GM12878 (cell line): ENCODE results near the gene NME7. TPM values are rescaled to one million over a fixed set of nuclear protein-coding genes. Genes with fewer than 3 reads are reported as not detected.

Source experiments
- ATAC-seq: fragments of 200-7000 bp; cut with Tn5 transposase; 3 replicates; pipeline ENCODE4 v1.9.1; 2020; ENCODE audit warnings: mild to moderate bottlenecking, moderate library complexity
- BruUV-seq: library from RNA; stranded (reverse); fragments of 400-500 nt; replicated peaks from 2 replicates; lab custom pipeline; 2021; lab: Mats Ljungman, UMichigan
- CTCF ChIA-PET: fragments of 300-600 bp; sonication (Branson Sonifier 250); formaldehyde crosslinking; extraction: SDS; loops from one replicate; lab custom pipeline; 2021; ENCODE audit warnings: inconsistent platforms; lab: Yijun Ruan, JAX
- POLR2A ChIA-PET: fragments of 350-600 bp; formaldehyde crosslinking; extraction: SDS; loops from one replicate; lab custom pipeline; 2021; ENCODE audit warnings: inconsistent platforms; lab: Charles Lee
- RAD21 ChIA-PET: fragments of 300-600 bp; sonication (Branson Sonifier 250); formaldehyde crosslinking; loops from one replicate; lab custom pipeline; 2023; ENCODE audit warnings: antibody characterized with exemption; ENCODE audit not compliant: unreplicated experiment; lab: Charles Lee
- SMC1A ChIA-PET: fragments of 300-600 bp; sonication (Branson Sonifier 250); formaldehyde crosslinking; loops from one replicate; lab custom pipeline; 2023; ENCODE audit not compliant: unreplicated experiment, uncharacterized antibody; lab: Charles Lee
- DNase-seq: peaks from one replicate; pipeline ENCODE4 v3.0.0-alpha.2; 2011; ENCODE audit warnings: low read depth, low spot score
- FAIRE-seq: peaks from 3 replicates; lab custom pipeline; 2011; peaks lifted over from hg19 to GRCh38; lab: Jason Lieb, UNC
- H2AFZ ChIP-seq: 2 replicates; pipeline ENCODE4 v1.6.0; 2011; ENCODE audit warnings: low read depth, low read length, control low read depth; ENCODE audit not compliant: control insufficient read depth
- H3K27ac ChIP-seq: 2 replicates; pipeline ENCODE4 v1.5.1; 2011; ENCODE audit warnings: control low read depth; ENCODE audit not compliant: control insufficient read depth, insufficient read depth
- H3K27me3 ChIP-seq, 2 experiments: replicated peaks in 1 of 2; 2 replicates each; pipeline versions ENCODE4 v1.6.0 to v1.6.1; 2011; ENCODE audit warnings: low read length in 1 of 2; ENCODE audit not compliant: control insufficient read depth in 2 of 2, insufficient read depth in 2 of 2
- H3K36me3 ChIP-seq, 2 experiments: 2 replicates each; pipeline ENCODE4 v1.5.1; 2011; ENCODE audit warnings: low read length in 1 of 2; ENCODE audit not compliant: control insufficient read depth in 2 of 2, insufficient read depth in 2 of 2
- H3K4me1 ChIP-seq: 2 replicates; pipeline ENCODE4 v1.6.1; 2011; ENCODE audit warnings: mild to moderate bottlenecking, low read length, moderate library complexity, mixed read lengths; ENCODE audit not compliant: control insufficient read depth, insufficient read depth
- H3K4me2 ChIP-seq: 2 replicates; pipeline ENCODE4 v1.6.0; 2011; ENCODE audit warnings: control low read depth; ENCODE audit not compliant: control insufficient read depth, insufficient read depth
- H3K4me3 ChIP-seq: fragments of 200-600 bp; sonication (generic); 2 replicates; pipeline ENCODE4 v1.5.1; 2016
- H3K79me2 ChIP-seq: 2 replicates; pipeline ENCODE4 v1.6.0; 2011; ENCODE audit warnings: low read length; ENCODE audit not compliant: control insufficient read depth, insufficient read depth
- H3K9ac ChIP-seq: 2 replicates; pipeline ENCODE4 v1.8.0; 2011; ENCODE audit warnings: low read length, control low read depth, mixed read lengths; ENCODE audit not compliant: control insufficient read depth, insufficient read depth
- H3K9me3 ChIP-seq: replicated peaks from 3 replicates; pipeline ENCODE4 v1.5.1; 2011; ENCODE audit warnings: mild to moderate bottlenecking, low read length; ENCODE audit not compliant: control insufficient read depth, insufficient read depth
- H4K20me1 ChIP-seq: 2 replicates; pipeline ENCODE4 v1.6.0; 2011; ENCODE audit not compliant: control insufficient read depth, insufficient read depth
- ATF2 ChIP-seq: IDR thresholded peaks from 2 replicates; pipeline ENCODE4 v1.6.1; 2012; ENCODE audit warnings: low read length, inconsistent platforms
- ATF7 ChIP-seq: fragments of 450-650 bp; IDR thresholded peaks from 2 replicates; pipeline ENCODE4 v1.6.1; 2016; ENCODE audit warnings: low read depth, mild to moderate bottlenecking
- GABPA ChIP-seq: IDR thresholded peaks from 2 replicates; pipeline ENCODE4 v1.6.1; 2014; ENCODE audit warnings: antibody characterized with exemption, low read depth, mild to moderate bottlenecking, inconsistent platforms
- IKZF2 ChIP-seq, 2 experiments: fragments of 450-650 bp; IDR thresholded peaks; 2 replicates each; pipeline ENCODE4 v1.6.1; 2017; ENCODE audit warnings: mild to moderate bottlenecking in 2 of 2, moderate library complexity in 2 of 2
- PKNOX1 ChIP-seq: fragments of 450-650 bp; IDR thresholded peaks from 2 replicates; pipeline ENCODE4 v1.6.1; 2016; ENCODE audit warnings: mild to moderate bottlenecking
- POLR2AphosphoS2 ChIP-seq: IDR thresholded peaks from 2 replicates; pipeline ENCODE4 v1.6.1; 2011; ENCODE audit warnings: low read depth, mild to moderate bottlenecking, low read length, improper control_type of control experiment, moderate library complexity
- POU2F2 ChIP-seq: IDR thresholded peaks from 3 replicates; pipeline ENCODE4 v1.6.1; 2011; ENCODE audit warnings: low read depth, mild to moderate bottlenecking, low read length, borderline replicate concordance
- RFX5 ChIP-seq: IDR thresholded peaks from 2 replicates; pipeline ENCODE4 v1.6.1; 2011; ENCODE audit warnings: low read depth, low read length, improper control_type of control experiment
- WGBS: methylation state at CpG from one replicate; pipeline ENCODE4 v1.1.6; 2016; ENCODE audit warnings: low lambda C conversion rate; ENCODE audit not compliant: insufficient replicate concordance, insufficient coverage; ENCODE audit errors: missing lambda C conversion rate; 5-methylcytosine and 5-hydroxymethylcytosine counted together
- in situ Hi-C: fragments of 300-500 bp; cut with MboI; formaldehyde crosslinking; loops from 9 replicates; pipeline ENCODE4 v1.14.3; 2018; ENCODE audit warnings: mixed read lengths
- intact Hi-C: fragments of 100-400 bp; cut with micrococcal nuclease; formaldehyde crosslinking; loops from one replicate; pipeline ENCODE4 v1.14.2; 2022; ENCODE audit not compliant: unreplicated experiment
- polyA plus RNA-seq, 11 experiments: library from polyadenylated mRNA; depleted of rRNA in 4 of 11; unstranded in 6 of 11; stranded (reverse) in 5 of 11; fragments of >200 nt; fragmentation: Nextera tagmentation in 4 of 11; fragmentation: Illumina TruSeq in 1 of 11; extraction: Ambion mirVana in 4 of 11; extraction: Trizol in 1 of 11; gene quantifications; 1 replicate in 1 of 11; 2 replicates in 10 of 11; pipeline versions ENCODE4 v1.2.1 to v1.2.3, GENCODE V29; 2011 to 2016; ENCODE audit warnings: inconsistent platforms in 2 of 11, missing spikeins in 2 of 11, low read depth in 1 of 11
- total RNA-seq, 4 experiments: library from RNA; depleted of rRNA in 3 of 4; stranded (reverse); fragments of >200 nt in 3 of 4; fragmentation: Illumina TruSeq in 1 of 4; extraction: Trizol in 1 of 4; gene quantifications; 2 replicates each; pipeline versions ENCODE4 v1.2.1 to v1.2.3, GENCODE V29; 2013 to 2021
- TF ChIP-seq, protein P1 (sequence below): fragments of 450-650 bp; formaldehyde crosslinking; IDR thresholded peaks from 2 replicates; pipeline ENCODE4 v1.4.0; 2022; ENCODE audit warnings: mild to moderate bottlenecking, moderate library complexity
- TF ChIP-seq, protein P2 (sequence below): fragments of 450-650 bp; IDR thresholded peaks from 2 replicates; pipeline ENCODE4 v1.6.1; 2017; ENCODE audit warnings: mild to moderate bottlenecking

NME7 gene
- total and polyA plus RNA-seq, 10 of the 15 experiments (the other 5 are each of a cell fraction or from before 2014, with no cell fraction given): 1.5 to 15.6 (median 7.2) TPM

DNA sequence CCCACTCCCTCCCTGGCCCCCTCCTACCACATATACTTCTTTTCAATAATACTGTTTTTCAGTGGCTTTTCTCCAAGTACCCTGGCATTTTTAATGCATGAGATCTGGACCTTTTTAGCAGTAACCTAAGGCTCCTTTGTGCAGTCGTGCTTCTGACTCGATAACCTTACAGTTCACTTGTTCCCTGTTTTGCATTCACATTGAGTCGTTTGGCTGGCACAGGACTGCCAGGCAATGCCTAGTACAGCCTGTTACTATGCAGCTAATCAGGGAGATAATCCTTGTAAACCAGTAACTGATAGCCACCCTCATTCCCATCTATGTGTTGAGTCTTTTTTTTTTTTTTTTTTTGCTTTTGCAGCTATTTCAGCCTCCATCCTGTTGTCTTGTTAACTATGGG, 257.4 kb downstream of the NME7 start (continued):
- TF ChIP-seq, protein P1, sequence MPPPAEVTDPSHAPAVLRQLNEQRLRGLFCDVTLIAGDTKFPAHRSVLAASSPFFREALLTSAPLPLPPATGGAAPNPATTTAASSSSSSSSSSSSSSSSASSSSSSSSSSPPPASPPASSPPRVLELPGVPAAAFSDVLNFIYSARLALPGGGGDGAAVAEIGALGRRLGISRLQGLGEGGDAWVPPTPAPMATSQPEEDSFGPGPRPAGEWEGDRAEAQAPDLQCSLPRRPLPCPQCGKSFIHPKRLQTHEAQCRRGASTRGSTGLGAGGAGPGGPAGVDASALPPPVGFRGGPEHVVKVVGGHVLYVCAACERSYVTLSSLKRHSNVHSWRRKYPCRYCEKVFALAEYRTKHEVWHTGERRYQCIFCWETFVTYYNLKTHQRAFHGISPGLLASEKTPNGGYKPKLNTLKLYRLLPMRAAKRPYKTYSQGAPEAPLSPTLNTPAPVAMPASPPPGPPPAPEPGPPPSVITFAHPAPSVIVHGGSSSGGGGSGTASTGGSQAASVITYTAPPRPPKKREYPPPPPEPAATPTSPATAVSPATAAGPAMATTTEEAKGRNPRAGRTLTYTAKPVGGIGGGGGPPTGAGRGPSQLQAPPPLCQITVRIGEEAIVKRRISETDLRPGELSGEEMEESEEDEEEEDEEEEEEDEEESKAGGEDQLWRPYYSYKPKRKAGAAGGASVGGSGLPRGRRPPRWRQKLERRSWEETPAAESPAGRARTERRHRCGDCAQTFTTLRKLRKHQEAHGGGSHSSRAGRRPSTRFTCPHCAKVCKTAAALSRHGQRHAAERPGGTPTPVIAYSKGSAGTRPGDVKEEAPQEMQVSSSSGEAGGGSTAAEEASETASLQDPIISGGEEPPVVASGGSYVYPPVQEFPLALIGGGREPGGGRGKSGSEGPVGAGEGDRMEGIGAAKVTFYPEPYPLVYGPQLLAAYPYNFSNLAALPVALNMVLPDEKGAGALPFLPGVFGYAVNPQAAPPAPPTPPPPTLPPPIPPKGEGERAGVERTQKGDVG (CRISPR knock-in tag): no peak
- TF ChIP-seq, protein P2, sequence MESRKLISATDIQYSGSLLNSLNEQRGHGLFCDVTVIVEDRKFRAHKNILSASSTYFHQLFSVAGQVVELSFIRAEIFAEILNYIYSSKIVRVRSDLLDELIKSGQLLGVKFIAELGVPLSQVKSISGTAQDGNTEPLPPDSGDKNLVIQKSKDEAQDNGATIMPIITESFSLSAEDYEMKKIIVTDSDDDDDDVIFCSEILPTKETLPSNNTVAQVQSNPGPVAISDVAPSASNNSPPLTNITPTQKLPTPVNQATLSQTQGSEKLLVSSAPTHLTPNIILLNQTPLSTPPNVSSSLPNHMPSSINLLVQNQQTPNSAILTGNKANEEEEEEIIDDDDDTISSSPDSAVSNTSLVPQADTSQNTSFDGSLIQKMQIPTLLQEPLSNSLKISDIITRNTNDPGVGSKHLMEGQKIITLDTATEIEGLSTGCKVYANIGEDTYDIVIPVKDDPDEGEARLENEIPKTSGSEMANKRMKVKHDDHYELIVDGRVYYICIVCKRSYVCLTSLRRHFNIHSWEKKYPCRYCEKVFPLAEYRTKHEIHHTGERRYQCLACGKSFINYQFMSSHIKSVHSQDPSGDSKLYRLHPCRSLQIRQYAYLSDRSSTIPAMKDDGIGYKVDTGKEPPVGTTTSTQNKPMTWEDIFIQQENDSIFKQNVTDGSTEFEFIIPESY: no peak

DNA sequence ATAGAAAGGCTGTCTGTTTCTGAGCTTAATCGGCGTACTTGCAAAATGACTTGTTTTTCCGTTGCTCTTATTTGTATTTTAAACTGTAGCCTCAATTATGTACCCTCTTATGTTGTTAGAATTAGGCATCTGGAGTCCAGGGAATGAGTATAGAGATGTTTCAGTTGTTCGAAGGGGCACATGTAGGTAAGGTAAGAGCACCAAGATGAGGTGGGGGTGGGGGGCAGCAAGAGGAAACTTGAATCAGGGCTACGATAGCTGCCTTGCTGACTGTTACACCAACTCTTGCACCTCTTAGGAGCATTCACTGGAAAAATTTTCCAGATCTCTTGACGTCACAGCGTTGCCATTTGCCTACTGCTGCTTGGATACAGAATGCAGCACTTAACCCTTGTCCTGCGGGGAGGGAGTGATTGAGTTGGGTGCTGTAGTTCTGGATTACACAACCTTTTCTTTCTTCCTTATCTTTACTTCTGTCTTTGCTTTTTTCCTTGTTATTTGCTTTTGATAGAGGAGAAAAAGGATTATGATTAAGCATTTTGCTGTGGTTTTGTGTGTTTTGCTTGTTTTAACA, 257.9 kb downstream of the NME7 start:
- Histone ChIP-seq H3K36me3 (peaks cover 0 to 4% of the 10 kb centered on the region in 2 experiments; a peak in 1 of 4 replicates), H3K79me2 (peaks cover 12% of the 10 kb centered on the region), H3K9me3 (no peaks in the 10 kb centered on the region), H3K4me3 (peak overlapping the region; percentile 15; the same call in 1 of the 2 replicates), H3K27me3 (peaks cover under 1 to 6% of the 10 kb centered on the region in 2 experiments; a peak in 2 of 4 replicates), H2AFZ (peak overlapping the region; percentile 29), H4K20me1 (no peaks in the 10 kb centered on the region), H3K4me2 (peak overlapping the region; percentile 38; the same call in 1 of the 2 replicates), H3K27ac (no peak overlapping the region), H3K9ac (no peak overlapping the region), H3K4me1 (peaks cover 3% of the 10 kb centered on the region; the same call in 1 of the 2 replicates)
- ATAC-seq (no peak), DNase-seq (no peak), FAIRE-seq (no peak)
- ChIA-PET POLR2A (interaction anchor here (0.5 to 7.1 kb wide), 6 partner anchors 11 to 591 kb away, joined by 3 to 69 read pairs (median 4); no protein-coding TSS in a partner anchor), SMC1A (interaction anchor here (0.6 to 15.1 kb wide), 50 partner anchors 9 to 875 kb away, joined by 3 to 188 read pairs (median 4); no protein-coding TSS in a partner anchor), RAD21 (interaction anchor here (0.7 to 6.8 kb wide), 36 partner anchors 7 to 767 kb away, joined by 3 to 135 read pairs (median 4); no protein-coding TSS in a partner anchor), CTCF (interaction anchor here (0.6 to 9.6 kb wide), 35 partner anchors 10 to 767 kb away, joined by 3 to 100 read pairs (median 4); no protein-coding TSS in a partner anchor)
- intact Hi-C loops: loop anchor here (2.0 to 5.0 kb wide), 6 partner anchors 62 to 507 kb away; no protein-coding TSS in a partner anchor
- 35% methylated on average over 8 of the region's 8 CpGs for WGBS
- BruUV-seq: no TSS peak
- in situ Hi-C loops: no loop called here
- TF ChIP-seq POLR2AphosphoS2 (no peak), ATF7 (peak; percentile 6; the same call in 1 of the 2 replicates), PKNOX1 (no peak), POU2F2 (no peak; the same call in 2 of the 3 replicates), IKZF2 (IDR thresholded peaks at IDR 0.05) (no peak), GABPA (no peak), ATF2 (no peak), RFX5 (no peak)
